Measurements from ENCODE around the gene KCTD2.
A peak's percentile ranks its signal among the peaks of the same experiment; 100 is the strongest.

KCTD2 gene

DNA sequence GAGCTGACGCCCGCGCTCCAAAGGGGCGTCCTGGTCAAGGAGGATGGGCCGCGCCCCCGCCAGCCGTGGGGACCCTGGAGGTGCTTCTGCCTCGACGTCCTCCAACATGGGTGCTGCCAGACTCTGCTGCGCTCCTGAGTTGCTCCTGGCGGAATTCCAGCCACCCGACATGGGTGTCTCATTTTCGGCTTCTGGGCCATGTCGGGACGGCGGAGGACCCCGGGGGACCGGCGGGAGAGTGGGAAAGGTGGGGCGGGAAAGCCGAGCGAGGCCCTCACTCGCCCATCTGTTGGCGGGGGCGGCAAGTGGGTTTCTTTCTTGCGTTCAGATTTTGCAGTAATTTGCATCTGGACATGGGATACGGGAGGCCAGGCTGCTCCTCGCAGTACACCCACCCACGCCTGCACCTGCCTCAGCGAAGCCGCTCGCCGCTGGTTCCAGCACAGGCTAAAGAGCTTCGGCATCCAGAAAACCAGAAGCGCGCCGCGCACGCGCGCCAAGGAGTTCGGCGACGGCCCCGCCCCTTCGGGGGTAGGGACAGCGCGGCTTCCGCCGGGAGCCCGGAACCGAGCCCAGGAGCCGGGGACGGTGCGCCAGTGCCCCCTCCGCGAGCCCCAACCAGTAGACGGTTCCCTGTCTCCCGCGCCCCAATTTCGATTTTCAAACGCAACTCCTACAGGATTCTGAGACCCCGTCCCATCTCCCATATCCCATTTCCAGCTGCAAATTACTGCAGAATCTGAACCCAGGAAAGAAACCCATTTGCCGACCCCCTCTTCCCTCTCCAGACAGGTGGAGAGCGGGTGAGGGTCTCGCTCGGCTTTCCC lies 62.6 kb downstream of the KCTD2 start, which contains the start of gene ARMC7:
TSS of gene ARMC7 (plus strand) at position 563 of the 827 bp plus-strand sequence. CDS start 320 bp downstream, outside the sequence.
- TF ChIP-seq, protein P1, sequence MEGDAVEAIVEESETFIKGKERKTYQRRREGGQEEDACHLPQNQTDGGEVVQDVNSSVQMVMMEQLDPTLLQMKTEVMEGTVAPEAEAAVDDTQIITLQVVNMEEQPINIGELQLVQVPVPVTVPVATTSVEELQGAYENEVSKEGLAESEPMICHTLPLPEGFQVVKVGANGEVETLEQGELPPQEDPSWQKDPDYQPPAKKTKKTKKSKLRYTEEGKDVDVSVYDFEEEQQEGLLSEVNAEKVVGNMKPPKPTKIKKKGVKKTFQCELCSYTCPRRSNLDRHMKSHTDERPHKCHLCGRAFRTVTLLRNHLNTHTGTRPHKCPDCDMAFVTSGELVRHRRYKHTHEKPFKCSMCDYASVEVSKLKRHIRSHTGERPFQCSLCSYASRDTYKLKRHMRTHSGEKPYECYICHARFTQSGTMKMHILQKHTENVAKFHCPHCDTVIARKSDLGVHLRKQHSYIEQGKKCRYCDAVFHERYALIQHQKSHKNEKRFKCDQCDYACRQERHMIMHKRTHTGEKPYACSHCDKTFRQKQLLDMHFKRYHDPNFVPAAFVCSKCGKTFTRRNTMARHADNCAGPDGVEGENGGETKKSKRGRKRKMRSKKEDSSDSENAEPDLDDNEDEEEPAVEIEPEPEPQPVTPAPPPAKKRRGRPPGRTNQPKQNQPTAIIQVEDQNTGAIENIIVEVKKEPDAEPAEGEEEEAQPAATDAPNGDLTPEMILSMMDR (IDR thresholded peaks at IDR 0.05) = no peak

DNA sequence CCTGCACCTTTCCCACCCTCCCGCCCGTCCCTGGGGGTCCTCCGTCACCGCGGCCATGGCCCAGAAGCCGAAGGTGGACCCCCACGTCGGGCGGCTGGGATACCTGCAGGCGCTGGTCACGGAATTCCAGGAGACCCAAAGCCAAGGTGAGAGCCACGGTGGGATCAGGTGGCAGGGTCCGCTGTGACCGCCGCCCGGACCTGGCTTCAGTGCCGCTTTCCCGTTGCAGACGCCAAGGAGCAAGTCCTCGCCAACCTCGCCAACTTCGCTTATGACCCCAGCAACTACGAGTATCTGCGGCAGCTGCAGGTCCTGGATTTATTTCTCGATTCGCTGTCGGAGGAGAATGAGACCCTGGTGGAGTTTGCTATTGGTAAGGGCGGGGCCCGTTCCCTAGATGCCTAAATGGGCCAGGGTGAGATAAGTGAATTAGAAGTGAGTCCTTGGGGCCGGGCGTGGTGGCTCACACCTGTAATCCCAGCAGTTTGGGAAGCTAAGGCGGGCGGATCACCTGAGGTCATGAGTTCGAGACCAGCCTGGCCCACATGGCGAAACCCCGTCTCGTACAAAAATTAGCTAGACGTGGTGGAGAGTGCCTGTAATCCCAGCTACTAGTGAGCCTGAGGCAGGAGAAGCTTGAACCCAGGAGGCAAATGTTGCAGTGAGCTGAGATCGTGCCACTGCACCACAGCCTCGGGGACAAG lies 63.4 kb downstream of the KCTD2 start:
- TF ChIP-seq, protein P1 (IDR thresholded peaks at IDR 0.05) = no peak

DNA sequence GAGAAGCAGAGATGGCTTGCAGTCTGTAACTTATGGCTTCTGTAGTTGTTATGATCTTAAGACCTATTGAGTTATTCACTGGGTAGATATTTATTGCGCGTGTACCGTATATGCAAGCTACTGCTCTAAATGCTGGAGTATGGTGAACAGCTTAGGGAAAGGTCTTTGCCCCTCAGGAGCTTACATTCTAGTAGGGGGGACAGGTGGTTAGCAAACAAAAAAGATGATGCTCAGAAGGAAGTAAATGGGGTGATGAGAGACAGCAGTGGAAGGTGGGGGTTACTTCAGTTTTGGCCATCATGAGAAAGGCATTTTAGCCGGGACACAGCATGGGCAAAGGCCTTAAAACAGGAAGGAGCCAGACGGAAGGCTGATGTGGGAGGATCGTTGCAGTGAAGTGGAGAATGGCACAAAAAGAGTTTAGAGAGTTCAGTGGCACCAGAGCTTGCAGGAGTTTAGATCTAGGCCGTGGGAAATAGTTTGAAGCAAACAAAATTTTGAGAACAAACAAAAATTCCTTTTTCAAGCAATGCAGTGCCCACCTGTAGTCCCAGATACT lies 64.8 kb downstream of the KCTD2 start:
- TF ChIP-seq, protein P1 (IDR thresholded peaks at IDR 0.05) = no peak

GRCh38 chr17:75113798-75114551 lies 67.0 kb downstream of the KCTD2 start:
- TF ChIP-seq, protein P1 (IDR thresholded peaks at IDR 0.05) = peak; percentile 94

DNA sequence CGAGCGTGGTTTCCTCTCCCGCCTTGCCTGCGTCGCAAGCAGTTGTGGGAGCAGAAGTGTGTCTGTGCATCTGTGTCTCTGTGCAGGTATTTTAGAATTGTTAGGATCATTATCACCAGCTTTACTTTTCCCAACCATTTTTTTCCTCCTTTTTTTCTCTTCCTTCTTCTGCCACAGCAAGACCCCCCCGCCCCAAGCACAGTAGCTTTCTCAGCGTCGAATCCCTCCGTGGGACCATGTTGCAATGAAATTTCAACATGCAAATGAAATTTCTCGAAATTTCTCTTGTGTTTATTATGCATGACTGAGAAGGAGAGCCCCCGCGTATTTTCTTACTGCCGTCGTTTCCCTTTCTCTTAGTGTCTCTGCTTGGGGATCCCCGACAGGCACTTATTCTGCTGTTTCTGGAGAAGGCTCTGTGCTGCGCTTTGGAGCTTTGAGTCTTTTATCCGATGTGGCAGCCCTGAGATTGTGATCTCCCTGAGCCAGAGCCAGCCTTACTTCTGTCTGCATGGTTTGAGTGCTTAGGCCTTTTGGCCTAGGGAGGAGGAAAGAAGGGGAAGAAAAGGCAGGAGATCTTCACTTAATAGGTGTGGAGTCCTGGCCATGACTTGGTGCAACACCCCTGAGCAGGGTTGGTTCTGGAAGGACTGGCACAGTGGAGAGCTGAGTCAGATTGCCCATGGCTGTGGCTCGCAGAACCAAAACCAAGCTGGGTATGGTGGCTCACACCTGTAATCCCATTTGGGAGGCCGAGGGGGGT lies 67.7 kb downstream of the KCTD2 start:
- TF ChIP-seq, protein P1 (IDR thresholded peaks at IDR 0.05) = no peak
